Measurements from ENCODE around the gene RRP36. TPM values are rescaled to one million over a fixed set of nuclear protein-coding genes. Genes with fewer than 3 reads are reported as not detected.

The RRP36 gene
- total and polyA plus RNA-seq, 4 donors, result 23.4 to 33.4 (median 26.2) TPM

DNA sequence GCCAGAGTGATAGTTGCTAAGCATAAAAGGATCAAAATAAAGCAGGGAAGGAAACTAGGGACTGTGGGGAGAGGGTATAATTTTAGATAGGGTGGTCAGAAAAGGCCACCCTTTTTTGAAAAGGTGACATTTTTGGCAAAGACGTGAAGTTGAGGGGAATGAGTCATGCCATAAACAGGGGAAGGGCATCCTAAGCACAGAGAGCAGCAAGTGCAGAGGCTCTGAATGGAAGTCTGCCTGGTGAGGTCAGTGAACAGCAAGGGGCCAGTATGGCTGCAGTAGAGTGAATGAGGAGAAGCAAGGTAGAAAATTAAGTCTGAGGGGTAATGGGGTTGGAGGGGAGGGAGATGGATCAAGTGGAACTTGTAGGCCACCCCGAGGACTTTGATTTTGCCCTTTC, 40.4 kb downstream of the RRP36 start (continued):
- TF ChIP-seq, protein P1, sequence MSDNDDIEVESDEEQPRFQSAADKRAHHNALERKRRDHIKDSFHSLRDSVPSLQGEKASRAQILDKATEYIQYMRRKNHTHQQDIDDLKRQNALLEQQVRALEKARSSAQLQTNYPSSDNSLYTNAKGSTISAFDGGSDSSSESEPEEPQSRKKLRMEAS (IDR thresholded peaks at IDR 0.05), result no peak
- no peak for TF ChIP-seq JUND (IDR thresholded peaks at IDR 0.05)

DNA sequence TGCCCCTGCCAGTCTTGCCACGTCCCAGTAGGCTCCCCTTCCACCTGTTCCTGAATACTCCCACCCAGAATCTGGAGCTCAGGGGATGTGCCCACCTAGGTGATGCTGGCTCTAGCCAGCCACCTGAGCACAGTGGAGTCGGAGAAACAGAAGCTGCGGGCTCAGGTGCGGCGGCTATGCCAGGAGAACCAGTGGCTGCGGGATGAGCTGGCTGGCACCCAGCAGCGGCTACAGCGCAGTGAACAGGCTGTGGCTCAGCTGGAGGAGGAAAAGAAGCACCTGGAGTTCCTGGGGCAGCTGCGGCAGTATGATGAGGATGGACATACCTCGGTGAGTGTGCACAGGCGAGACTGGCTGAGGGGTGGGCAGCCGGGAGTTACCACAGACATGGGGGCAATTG, 41.4 kb downstream of the RRP36 start:
- peaks cover 0 to 39% (median 30%) of the 10 kb centered on the region in 4 donors for H3K4me1 ChIP-seq (ENCODE audit: control insufficient read depth in 4 of 4, insufficient read depth in 4 of 4, low read length in 3 of 4)
- H3K36me3 ChIP-seq (ENCODE audit: control insufficient read depth in 4 of 4, insufficient read depth in 3 of 4, low read depth in 1 of 4, low read length in 3 of 4), result peaks cover 7 to 30% (median 27%) of the 10 kb centered on the region in 4 donors
- no peak overlapping the region for H3K4me3 ChIP-seq (ENCODE audit: low read depth in 1 of 3, low read length in 3 of 3)
- TF ChIP-seq, protein P1 (IDR thresholded peaks at IDR 0.05), result no peak
- TF ChIP-seq REST (IDR thresholded peaks at IDR 0.05) (no peak), RAD21 (IDR thresholded peaks at IDR 0.05) (no peak), NR2F2 (IDR thresholded peaks at IDR 0.05) (no peak), RXRA (IDR thresholded peaks at IDR 0.05) (no peak), YY1 (IDR thresholded peaks at IDR 0.05) (no peak), FOXA1 (IDR thresholded peaks at IDR 0.05) (no peak), GABPA (IDR thresholded peaks at IDR 0.05 in 1 of 2, conservative IDR thresholded peaks at IDR 0.05 in 1 of 2) (no peak), JUND (IDR thresholded peaks at IDR 0.05) (no peak), HNF4G (IDR thresholded peaks at IDR 0.05) (no peak), FOXA2 (IDR thresholded peaks at IDR 0.05) (no peak), SP1 (IDR thresholded peaks at IDR 0.05) (no peak), HNF4A (conservative IDR thresholded peaks at IDR 0.05) (no peak), ZBTB33 (IDR thresholded peaks at IDR 0.05) (no peak), ATF3 (IDR thresholded peaks at IDR 0.05) (no peak), TAF1 (conservative IDR thresholded peaks at IDR 0.05) (no peak), EGR1 (IDR thresholded peaks at IDR 0.05; ENCODE audit: low read depth in 2 of 2) (no peak)
- TF ChIP-seq, protein P2, sequence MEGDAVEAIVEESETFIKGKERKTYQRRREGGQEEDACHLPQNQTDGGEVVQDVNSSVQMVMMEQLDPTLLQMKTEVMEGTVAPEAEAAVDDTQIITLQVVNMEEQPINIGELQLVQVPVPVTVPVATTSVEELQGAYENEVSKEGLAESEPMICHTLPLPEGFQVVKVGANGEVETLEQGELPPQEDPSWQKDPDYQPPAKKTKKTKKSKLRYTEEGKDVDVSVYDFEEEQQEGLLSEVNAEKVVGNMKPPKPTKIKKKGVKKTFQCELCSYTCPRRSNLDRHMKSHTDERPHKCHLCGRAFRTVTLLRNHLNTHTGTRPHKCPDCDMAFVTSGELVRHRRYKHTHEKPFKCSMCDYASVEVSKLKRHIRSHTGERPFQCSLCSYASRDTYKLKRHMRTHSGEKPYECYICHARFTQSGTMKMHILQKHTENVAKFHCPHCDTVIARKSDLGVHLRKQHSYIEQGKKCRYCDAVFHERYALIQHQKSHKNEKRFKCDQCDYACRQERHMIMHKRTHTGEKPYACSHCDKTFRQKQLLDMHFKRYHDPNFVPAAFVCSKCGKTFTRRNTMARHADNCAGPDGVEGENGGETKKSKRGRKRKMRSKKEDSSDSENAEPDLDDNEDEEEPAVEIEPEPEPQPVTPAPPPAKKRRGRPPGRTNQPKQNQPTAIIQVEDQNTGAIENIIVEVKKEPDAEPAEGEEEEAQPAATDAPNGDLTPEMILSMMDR (IDR thresholded peaks at IDR 0.05; ENCODE audit: low read depth, low read length, missing input control), result no peak
- no peak overlapping the region for H3K27ac ChIP-seq (ENCODE audit: low read depth in 1 of 2, low read length in 2 of 2)
- no peaks in the 10 kb centered on the region for H3K27me3 ChIP-seq (ENCODE audit: control insufficient read depth in 4 of 4, insufficient read depth in 4 of 4, low read length in 3 of 4)
- no peak overlapping the region for H3K9ac ChIP-seq (ENCODE audit: low read depth in 1 of 2, low read length in 2 of 2)
- no peaks in the 10 kb centered on the region for H3K9me3 ChIP-seq (ENCODE audit: control insufficient read depth in 4 of 4, low read length in 3 of 4)
- no peak for DNase-seq (ENCODE audit: low spot score)
- 93% methylated on average over 12 of the region's 12 CpGs for WGBS
